Thyroid gland (tissue), 4 donors: ENCODE results near the gene GRIK4.
"Not testable (repeated sequence)": the region's sequence is repeated elsewhere in the genome, so short reads cannot be mapped to it uniquely, and the experiment has no call there.

Source experiments
- CTCF ChIP-seq, 6 experiments: fragments of 200-600 bp in 3 of 6; fragments of 450-650 bp in 3 of 6; sonication (generic) in 3 of 6; IDR thresholded peaks; one replicate each; pipeline ENCODE4 v1.5.1; 2016 to 2019; ENCODE audit warnings: antibody characterized with exemption in 6 of 6, mild to moderate bottlenecking in 2 of 6, inconsistent platforms in 1 of 6, moderate library complexity in 1 of 6
- POLR2A ChIP-seq, 2 donors: fragments of 450-650 bp; IDR thresholded peaks; one replicate each; pipeline ENCODE4 v1.6.1; 2017; ENCODE audit warnings: antibody characterized with exemption in 2 of 2, mild to moderate bottlenecking in 2 of 2, moderate library complexity in 1 of 2

- not testable (repeated sequence) for TF ChIP-seq CTCF, POLR2A (IDR thresholded peaks at IDR 0.05)
Observed at GRCh38 chr11:120765710-120766109, 254.2 kb downstream of the GRIK4 start.
